DMS 273 treated with DMSO at 0.1 percent for 48 hours (cell line): ENCODE data around the gene VSTM4.

Experiments
- DNase-seq: peaks from one replicate; lab custom pipeline; 2025; lab: John Stamatoyannopoulos, UW

The VSTM4 gene, protein sequence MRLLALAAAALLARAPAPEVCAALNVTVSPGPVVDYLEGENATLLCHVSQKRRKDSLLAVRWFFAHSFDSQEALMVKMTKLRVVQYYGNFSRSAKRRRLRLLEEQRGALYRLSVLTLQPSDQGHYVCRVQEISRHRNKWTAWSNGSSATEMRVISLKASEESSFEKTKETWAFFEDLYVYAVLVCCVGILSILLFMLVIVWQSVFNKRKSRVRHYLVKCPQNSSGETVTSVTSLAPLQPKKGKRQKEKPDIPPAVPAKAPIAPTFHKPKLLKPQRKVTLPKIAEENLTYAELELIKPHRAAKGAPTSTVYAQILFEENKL

DNA sequence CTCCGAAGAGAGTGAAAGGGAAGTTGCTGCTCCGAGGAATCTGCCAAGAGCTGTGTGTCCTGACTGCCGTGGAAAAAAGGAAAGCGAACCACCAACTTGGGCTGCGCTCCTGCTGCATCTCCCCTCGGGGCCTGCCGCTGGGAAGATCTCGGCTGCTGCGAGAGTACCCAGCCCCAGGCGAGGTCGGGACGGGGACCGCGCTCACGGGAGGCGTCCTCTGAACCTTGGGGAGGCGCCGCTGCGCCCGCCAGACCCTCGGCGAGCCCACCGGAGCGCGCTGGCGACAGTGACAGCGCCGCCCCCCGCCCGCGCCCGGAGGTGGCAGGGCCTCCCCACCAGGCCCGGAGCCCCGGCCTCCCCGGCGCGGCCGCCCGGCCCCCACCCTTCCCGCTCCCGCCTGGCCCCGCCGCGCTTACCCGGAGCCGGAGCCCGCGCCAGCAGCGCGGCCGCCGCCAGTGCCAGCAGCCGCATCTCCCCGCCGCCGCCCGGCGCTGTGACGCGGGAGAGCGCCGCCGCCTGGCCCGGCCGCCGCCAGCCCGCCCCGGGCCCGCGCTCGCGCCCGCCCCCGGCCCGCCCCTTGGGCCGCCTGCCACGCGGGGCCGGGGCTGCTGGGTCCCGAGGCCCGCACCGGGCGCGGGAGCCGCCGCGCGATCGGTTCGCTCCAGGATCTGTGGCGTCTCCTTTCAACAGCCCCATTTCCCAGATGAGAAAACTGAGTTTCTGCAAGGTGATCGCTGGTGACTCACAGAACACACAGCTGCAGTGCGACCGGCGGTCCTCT is at the start of gene VSTM4:
VSTM4 (minus strand) TSS at position 508 of the 781 bp plus-strand sequence; CDS start at position 471, 37 bp downstream.
- DNase-seq = no peak

DNA sequence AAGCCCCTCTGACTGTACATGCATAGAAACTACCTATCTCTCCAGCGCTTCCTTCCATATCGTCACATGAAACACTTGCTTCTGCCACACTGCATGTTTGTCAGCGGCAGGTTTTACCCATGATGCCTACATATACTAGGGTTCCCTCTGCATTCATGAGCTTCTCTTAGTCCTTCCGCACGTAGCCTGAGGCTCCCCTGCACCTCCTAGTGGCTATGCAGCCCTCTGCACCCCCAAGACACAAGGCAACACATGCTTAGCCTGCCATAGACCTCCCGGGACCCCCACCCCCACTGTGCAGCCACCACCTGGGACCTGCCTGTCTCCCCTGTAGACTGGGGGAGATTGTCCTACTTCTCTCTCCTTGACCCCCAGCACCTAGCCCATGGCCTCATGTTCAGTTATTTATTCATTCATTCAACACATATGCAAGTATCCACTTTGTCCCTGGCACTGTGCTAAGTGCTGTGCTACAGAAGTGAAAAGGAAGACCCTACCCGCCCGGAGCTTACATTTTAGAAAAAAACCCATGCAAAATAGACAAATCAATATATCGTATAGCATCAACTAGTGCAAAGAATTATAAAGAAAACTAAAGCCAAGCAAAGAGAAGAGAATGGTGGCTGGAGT is 49.4 kb upstream of the VSTM4 start:
- no peak for DNase-seq

DNA sequence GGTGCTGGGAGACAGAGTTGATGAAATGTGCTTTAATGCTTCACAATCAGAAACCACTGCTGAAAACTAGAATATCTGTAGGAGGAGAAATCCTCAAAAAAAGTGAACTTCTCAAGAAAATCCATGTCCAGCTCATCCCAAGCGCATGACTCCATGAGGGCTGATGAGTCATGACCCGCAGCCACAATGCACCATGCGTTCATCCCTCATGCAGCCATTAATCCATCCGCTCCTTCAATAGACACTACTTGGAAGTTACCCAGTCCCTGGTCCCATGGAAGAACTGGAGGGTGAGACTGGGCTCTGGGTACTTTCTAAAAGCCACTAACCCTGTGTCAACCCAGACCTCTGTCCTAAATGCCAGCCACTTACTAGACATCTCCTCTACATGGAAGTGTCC is 48.4 kb upstream of the VSTM4 start:
- no peak for DNase-seq

DNA sequence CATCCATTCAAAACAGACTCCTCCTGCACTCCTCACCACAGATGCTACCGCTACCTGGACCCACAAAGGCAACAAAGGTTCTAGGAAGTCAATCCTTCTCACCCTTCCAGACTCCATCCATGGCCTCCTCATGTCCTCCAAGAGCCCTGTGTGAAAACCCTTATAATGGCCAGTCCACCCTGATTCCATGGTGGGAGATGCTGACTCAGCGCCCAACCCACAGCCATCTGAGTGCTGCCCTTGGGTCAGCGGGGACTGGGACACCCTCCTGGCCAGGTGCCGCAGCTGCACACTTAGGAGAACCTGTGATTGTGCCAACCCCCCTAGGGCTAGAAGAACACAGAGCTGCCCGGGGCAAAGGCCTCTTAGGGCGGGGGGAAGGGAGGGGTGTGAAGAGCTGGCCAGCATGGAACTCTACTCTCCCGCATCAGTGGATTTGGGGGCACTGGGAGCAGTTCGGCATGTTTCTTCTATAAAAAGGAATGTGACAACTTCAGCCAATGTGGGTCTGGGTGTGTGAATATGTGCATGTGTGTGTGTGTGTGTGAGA is 47.5 kb upstream of the VSTM4 start:
- no peak for DNase-seq

DNA sequence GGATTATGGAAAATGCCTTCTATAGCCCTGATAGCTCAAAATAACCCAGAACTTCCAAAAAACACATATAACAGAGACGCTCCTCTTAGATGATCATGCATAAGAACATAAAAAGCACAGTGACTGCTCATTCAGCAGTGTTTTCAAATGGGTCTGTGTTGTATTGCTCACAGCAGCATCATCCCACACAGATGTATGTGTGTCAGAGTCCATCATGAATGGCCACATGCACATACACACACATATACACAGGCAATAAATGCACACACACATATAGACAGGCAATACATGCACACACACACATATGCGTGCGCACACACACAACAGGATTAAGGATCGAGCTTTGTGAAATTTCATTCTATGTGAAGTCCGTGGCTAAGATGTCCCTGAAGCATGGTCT is 46.7 kb upstream of the VSTM4 start:
- no peak for DNase-seq

DNA sequence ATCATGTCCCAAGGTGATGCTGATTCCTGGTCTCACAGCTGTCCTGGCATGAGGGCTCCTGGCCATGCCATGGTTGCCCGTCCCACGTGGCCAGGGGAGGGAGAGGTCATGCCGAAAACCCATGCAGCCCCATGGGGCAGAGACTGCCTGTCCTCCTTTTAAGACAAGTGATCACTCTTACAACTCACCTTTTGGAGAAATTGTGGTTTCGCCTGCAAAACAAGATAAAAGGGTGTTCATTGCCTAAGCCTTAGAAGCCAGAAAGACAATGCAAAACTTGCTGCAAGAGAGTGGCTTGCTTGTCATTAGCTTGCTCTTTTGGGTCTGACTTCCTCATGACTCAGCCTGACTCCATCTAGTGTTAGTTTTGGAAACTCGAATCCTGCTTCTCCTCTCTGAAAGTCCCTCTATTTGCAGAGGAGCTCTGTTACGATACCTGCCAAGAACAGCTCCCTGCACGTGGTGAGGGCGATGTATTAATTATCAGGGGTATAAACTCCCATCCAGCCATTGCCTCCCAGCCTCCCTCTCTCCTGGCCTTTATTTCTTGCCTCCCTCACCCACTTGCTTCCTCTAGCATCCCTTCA is 46.2 kb upstream of the VSTM4 start:
- DNase-seq = no peak

DNA sequence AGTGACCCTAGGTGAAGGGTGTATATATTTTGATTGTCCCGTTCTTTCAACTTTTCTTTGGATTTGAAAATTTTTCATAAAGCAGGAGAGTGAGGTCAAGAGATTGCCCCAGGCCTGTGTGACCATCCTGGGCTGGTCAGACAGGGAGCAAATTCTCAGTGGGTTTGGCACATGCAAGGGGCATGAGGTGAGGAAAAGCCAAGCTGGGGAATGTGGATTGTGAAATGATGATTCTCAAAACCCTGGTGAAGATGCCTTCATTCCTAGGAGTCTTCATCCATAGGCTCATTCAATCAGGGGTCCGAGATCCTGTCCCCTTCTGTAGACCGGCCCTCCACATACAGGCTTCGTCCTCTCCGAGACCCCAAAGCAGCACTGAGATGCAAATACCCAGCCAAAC is 45.5 kb upstream of the VSTM4 start:
- no peak for DNase-seq

DNA sequence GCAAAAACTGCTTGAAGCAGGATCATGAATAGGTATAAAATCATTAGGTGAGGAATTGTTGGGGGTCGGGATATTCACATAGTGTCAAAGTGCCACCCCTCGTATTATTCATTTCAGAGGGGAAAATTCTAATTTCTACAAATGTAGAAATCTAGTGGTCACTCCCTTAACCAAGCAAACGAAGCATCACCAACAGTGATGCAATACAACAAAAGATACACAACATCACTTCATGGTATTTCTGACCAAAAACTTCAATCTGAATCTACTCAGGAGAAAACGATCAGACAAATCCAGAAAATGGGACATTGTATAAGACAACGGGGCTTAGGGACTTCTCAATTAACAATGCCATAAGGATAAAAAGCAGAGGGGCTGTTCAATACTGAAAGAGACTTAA is 44.8 kb upstream of the VSTM4 start:
- DNase-seq = no peak

DNA sequence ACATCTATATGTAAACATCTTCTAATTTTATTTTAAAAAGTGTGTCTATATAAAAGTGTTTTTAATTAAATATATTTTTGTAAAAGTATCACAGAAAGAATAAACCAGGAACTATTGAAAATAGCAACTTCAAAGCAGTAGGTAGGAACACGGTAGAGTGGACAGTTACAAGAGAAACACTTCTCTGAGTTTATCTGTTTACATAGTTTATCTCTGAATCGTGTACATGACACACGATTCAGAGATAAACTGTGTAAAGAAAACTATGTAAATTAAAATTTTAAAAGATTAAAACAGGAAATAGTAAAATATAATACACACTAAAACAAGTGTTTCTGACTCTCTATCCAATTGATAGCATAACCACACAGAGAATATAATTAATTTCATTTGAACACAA is 43.6 kb upstream of the VSTM4 start:
- DNase-seq = no peak

DNA sequence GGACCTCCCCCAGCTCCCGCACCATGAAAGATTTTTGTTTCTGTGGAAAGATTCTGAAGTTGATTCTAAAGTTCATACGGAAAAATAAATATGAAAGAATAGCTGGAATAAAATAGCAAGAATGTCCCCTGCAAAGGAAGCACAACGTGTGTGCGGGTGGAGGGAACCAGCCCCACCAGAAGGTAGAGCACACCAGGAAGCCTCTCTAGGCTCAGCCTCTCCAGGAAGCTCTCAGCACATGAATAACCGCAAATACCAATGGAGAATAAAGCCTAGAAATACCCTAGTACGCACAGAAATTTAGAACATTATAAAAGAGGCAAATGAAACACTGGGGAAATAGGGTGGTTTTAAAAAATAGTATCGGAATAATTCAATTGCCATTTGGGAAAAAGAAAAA is 43.1 kb upstream of the VSTM4 start:
- no peak for DNase-seq

DNA sequence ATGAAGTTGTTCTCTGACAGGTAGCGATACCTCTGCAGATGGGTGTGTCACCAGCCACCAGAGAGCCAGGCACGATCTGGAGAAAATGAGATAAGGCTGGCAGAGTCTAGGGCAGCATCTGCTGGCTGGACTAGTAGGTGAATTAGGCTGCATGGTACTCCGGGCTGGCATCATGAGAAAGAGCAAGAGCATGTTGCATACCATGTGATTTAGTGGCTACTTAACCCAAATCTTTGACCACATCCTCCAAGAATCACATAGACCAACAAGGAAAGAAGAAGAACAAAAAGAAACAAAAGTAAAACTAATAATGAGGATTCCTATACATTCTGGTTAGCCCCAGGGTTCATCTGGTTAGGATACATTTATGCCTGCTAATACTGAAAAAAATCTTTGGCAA is 41.9 kb upstream of the VSTM4 start:
- DNase-seq = no peak

DNA sequence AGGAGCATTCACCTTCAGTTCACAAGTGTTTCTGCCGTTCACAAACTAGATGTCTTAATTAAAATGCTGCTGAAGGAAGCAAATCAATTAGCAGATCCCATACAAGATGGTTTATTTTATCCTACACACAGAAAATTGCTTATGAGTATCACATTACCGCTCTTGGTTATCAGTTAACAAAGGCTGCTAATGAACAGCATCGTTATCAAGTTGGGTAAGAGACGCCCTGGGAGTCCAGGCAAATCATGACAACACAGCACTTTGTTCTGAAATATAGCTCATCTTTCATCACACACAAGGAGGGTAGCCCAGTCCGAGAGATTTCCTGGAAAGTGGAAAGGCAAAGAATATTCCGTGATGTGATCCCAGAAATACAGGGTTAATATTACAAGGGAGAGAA is 39.3 kb upstream of the VSTM4 start:
- DNase-seq = no peak

DNA sequence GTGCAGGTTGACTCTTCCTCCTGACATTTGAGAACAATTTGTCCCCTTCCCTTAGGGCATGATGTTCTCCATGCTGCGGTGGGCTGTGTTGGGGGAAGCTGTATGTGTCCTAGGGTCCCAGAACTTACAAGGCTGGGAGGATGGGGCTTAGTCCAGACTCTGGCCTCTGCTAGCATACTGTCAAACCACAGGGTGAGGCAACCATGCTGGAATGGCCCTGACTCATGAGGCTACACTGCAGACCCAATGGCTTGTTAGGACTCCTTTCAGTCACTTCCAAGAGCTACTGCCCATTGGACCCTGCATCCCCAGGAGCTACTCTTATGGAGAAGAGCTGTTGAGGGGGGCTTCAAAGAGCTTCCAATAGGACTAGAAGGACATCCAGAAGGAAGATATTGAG is 38.6 kb upstream of the VSTM4 start:
- no peak for DNase-seq

DNA sequence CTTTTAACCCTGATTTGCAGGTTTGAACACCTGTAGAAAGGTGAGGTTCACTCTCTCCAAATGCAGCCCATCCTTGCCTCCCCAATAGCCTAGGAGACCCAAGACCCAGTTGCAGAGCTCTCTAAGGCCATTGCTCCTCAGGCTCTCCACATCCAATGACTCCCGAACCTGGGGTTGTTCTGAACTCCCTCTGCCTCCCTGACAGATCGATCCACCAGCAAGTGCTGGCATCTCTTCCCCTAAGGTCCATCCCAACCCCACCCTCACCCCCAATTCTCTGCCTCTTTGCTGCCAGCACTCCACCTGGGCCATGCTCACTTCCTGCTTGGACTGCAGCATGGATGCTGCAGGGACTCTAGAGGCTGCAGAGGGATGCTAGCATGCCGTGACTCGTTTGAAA is 37.8 kb upstream of the VSTM4 start:
- no peak for DNase-seq

DNA sequence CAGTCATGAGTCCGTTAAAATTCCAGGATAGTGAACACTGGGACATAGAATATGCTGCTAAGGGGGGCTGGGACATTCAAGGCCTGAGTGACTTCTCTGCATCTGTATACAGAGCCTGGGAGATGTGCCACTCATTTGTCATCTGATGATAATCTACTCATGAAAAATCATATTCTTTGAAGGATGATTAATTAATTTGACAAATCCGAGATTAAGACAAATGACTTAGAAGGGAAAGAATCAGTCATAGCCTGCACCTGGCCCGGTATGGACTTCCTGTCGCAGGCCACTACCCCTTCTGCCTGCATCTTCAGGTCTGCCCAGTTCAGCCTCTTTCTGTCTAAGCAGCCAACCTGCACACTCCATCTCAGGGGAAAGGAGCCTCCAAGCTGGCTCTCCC is 37.3 kb upstream of the VSTM4 start:
- no peak for DNase-seq

DNA sequence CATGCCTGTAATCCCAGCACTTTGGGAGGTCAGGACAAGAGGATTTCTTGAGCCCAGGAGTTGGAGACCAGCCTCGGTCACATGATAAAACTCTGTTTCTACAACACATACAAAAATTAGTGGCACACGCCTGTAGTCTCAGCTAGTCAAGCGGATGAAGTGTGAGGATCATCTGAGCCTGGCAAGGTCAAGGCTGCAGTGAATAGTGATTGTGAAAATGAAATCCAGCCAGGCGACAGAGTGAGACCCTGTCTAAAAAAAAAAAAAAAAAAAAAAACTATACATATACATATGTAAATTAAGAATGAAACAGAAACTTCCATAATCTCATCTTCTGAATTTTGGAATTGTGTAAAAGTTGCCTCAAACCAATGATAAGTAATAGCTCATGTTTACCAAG is 36.7 kb upstream of the VSTM4 start:
- DNase-seq = no peak

DNA sequence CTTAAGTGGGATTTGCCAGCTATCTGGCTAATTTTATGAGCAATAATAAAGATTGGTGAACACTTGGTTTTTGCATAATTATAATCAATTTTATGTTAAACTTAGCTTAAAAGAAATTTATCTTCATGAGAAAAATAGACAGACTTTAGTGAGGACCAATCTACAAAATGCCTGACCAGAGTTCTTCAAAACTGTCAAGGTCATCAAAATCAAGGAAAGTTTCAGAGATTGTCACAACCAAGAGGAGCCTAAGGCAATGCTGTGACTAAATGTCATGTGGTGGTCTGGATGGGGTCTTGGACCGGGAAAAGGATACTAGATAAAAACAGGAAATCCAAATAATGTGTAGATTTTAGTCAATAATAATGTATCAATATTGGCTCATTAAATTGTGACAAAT is 36.2 kb upstream of the VSTM4 start:
- DNase-seq = no peak

DNA sequence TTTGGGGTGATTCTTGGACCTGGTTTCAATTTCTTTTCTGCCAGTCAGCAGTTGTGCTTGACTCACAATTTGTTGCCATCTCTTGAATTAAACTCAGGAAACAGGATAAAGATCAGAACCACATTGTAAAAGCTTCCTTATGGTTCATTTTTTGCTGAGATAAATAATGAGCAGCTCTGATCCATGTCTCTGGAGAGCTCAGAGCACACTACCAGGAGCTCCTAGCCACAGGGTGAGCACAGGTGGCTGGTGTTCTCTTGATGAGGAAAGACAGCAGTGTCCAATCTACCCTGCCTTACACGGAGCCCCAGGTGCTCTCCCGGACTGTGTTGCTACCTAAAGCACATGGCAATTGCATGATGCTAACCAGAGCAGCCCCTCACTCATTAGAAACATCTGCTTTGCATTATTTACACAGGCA is 35.7 kb upstream of the VSTM4 start:
- no peak for DNase-seq

DNA sequence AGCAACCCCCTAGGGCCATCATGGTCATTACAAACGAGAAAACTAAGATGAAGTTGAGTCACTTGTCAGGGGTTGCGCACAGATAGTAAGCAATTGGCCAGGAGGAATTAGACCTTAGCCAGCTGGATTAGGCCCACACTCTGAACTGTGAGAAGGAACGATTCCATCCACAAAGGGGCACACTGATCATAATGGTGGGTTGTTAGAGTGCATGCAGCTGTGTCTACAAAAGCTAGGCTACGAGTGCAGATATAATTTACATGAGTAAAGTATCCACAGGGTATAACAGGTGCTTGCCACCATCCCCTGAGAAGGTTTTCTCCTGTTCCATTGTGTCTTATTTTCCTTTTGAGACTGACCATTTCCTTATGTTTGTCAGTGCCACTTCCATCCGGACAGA is 35.1 kb upstream of the VSTM4 start:
- DNase-seq = no peak

DNA sequence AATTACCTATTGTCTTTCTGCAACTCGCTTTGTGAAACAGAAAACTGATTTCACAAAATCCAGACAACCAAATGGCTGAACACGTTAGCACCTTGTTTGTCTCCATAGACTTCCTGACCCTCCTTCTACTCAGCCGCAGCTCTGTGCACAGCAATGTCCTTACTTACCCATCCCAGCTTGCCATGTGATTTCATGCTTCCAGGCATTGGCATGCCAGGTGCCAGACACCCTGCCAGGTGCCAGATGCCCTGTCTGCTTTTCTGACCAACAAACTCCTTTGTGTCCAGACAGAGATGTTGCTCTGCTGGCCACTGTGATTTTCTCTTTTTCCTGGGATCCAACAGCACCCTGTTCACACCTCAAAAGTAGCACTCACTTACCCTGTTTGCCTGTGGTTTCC is 34.6 kb upstream of the VSTM4 start:
- DNase-seq = no peak

DNA sequence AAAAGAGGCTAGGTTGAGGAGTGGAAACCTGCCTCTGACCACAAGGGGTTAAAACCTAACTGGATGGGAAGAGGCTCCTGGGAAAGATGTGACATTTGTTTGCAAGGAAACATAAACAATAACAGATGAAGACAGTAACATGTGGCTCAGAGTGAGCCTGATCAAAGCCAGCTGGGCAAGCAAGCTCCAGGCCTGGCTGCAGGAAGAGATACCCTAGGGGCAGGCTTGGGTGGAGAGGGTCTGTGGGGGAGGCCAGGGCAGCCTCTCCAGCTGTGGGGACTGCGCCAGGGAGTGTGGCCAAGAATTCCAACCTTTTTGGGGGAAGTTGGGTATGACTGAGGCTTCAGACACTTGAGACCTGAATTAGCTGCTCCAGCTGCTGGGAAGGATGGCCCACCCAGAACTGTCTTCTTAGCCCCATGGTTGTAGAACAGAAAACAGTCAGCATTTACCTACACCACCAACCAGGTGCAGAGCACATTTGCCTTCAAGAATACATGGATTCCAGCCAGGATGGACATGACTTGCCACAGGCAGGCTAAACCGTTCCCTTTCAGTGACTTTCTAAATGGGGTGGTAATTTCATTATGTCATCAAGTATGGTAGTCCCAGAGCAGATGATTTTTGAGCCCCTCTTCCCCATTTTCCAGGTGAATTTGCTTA is 28.9 kb upstream of the VSTM4 start:
- DNase-seq = no peak

DNA sequence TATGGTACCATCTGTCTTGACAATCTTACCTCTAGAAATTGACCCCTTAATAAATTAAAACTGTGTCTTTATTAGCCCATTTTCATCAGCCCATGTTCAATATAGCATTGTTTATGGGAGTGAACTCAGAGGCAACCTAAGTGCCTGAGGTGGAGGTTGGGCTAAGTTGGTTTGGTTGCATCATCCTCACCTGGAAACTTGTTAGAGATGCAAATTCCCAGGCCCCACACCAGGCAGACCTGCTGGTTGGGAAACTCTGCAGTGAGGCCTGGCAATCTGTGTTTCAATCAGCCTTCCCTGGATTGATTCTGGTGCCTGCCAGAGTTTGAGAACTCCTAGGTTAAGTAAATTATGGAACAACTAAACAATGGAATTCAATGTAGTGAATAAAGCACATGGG is 27.9 kb upstream of the VSTM4 start:
- DNase-seq = no peak
